Effector memory CD8-positive, alpha-beta T cell (primary cell): ENCODE data around the gene OVAAL.
"Not testable (repeated sequence)": the region's sequence is repeated elsewhere in the genome, so short reads cannot be mapped to it uniquely, and the experiment has no call there.

ENCODE experiments used
- ATAC-seq: fragments of 150-1000 bp; cut with Tn5 transposase; replicated peaks from 2 replicates; pipeline ENCODE4 v1.10.0; 2021; ENCODE audit warnings: mild to moderate bottlenecking, moderate library complexity
- DNase-seq, 3 experiments: peaks; one replicate each; pipeline ENCODE4 v3.0.0; 2021
- H3K27ac Mint-ChIP-seq, 2 donors: one replicate each; pipeline ENCODE4 v1.8.0; 2022; ENCODE audit warnings: mild to moderate bottlenecking in 2 of 2, mixed read lengths in 2 of 2, moderate library complexity in 2 of 2
- H3K27me3 Mint-ChIP-seq, 2 donors: one replicate each; pipeline ENCODE4 v1.8.0; 2022; ENCODE audit warnings: mixed read lengths in 2 of 2
- H3K36me3 Mint-ChIP-seq: one replicate; pipeline ENCODE4 v1.8.0; 2022; ENCODE audit warnings: mild to moderate bottlenecking, moderate library complexity, mixed read lengths; ENCODE audit not compliant: insufficient read depth
- H3K4me1 Mint-ChIP-seq, 2 donors: one replicate each; pipeline ENCODE4 v1.8.0; 2022; ENCODE audit warnings: low read depth in 2 of 2, mixed read lengths in 2 of 2
- H3K4me3 Mint-ChIP-seq, 2 donors: one replicate each; pipeline ENCODE4 v1.8.0; 2022; ENCODE audit warnings: mild to moderate bottlenecking in 2 of 2, mixed read lengths in 2 of 2, moderate library complexity in 2 of 2
- H3K9me3 Mint-ChIP-seq, 2 donors: one replicate each; pipeline ENCODE4 v1.8.0; 2022; ENCODE audit warnings: mixed read lengths in 2 of 2

OVAAL gene

DNA sequence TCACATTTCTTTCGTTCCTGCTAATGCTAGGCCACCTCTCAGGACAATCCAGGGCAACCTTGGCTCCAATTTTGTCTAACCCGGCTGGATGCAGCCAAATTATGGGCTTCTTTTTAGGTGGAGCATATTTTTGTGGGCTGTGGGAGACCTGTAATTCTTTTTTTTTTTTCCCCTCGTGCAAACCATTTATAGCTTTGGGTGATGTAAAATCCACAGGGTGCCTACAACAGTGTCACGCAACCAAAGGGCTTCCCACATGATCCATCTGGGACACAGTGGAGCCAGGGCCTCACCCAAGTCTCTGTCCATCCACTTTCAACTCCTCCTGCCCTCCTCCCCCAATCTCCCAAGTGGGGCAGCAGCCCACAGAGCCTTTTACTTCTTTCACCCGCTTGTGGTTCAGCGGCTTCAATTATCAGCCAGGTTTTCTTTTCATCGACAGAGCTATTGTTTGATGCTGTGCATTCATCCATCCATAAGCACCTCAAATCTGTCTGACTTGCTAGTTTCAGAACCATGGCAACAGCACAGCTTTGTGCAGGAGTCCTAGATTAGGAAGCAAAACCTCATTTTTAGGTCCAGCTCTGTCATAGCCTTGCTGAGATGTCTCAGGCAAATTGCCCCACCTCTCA, 10.0 kb upstream of the OVAAL start:
- Mint-ChIP-seq H3K27me3 (peaks cover 15 to 24% of the 10 kb centered on the region in 2 donors), H3K36me3 (no peaks in the 10 kb centered on the region), H3K4me1 (no peaks in the 10 kb centered on the region), H3K9me3 (no peaks in the 10 kb centered on the region), H3K27ac (no peak overlapping the region), H3K4me3 (no peak overlapping the region)
- DNase-seq (no peak), ATAC-seq (no peak)

DNA sequence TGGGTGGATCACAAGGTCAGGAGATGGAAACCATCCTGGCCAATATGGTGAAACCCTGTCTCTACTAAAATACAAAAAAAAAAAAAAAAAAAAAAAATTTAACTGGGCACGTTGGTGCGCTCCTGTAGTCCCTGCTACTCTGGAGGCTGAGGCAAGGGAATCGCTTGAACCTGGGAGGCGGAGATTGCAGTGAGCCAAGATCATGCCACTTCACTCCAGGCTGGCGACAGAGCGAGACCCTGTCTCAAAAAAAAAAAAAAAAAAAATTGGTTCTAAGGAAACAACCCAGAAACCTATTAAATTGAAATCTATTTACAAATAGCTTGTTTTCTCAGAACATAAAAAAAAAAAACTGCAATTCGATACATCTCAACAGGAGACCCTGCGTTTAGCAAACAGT, 9.0 kb upstream of the OVAAL start:
- H3K36me3 Mint-ChIP-seq, ATAC-seq, H3K9me3 Mint-ChIP-seq, DNase-seq, H3K4me3 Mint-ChIP-seq, H3K4me1 Mint-ChIP-seq, H3K27ac Mint-ChIP-seq: not testable (repeated sequence)
- H3K27me3 Mint-ChIP-seq: peaks cover 13 to 15% of the 10 kb centered on the region in 2 donors

DNA sequence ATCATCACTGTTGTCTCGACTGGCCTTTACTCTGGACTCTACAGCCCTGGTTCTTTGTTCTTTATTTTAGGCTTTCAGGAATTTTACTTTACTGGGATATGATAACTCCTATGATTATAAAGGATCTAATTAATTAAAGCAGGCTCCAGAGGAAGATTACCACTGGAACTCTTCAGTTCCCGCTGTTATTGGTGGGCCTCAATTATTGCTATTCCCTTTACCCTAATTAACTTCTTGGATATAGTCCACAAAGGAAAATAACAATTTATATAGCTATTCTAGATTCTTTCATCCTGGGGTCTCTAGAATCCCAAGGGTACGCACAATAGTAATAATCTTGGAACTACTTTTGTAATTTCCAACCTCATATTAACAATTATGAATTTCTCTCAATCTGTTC, 8.5 kb upstream of the OVAAL start:
- H3K27ac Mint-ChIP-seq: no peak overlapping the region
- no peak for DNase-seq
- H3K9me3 Mint-ChIP-seq: no peaks in the 10 kb centered on the region
- ATAC-seq: no peak
- H3K4me1 Mint-ChIP-seq: no peaks in the 10 kb centered on the region
- peaks cover 10 to 13% of the 10 kb centered on the region in 2 donors for H3K27me3 Mint-ChIP-seq
- H3K36me3 Mint-ChIP-seq: no peaks in the 10 kb centered on the region
- no peak overlapping the region for H3K4me3 Mint-ChIP-seq

DNA sequence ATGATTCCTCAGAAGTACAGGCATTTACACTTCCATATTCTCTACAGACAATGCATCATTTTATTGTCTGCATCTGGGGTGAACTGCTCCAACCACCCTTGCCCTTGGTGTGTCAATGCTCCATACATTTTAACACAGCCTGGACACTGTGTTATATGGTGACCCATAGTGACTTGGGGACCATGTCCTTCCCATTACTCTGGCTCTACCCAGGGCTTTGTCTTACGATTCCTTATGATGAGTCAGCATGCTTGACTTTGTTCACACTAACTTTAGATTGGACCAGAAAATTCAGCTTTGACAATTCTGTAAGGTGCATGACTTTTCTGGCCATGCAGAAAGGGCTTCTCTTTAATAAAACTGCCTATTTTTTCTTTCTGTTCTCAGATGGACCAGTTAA, 6.8 kb upstream of the OVAAL start:
- H3K27ac Mint-ChIP-seq: no peak overlapping the region

DNA sequence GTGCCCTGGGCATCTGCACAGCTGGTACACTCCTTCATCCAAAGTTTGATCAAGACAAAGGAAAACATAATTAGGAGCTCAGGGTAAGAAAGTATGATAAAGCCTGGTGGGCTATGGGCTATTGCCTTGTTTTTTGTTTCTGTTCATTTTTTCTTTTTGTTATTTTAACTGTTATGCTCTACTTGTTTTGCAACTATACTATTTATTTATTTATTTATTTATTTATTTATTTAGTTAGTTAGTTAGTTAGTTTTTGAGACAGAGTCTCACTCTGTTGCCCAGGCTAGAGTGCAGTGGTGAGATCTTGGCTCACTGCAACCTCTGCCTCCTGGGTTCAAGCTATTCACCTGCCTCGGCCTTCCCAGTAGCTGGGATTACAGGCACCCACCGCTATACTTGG, 5.7 kb upstream of the OVAAL start:
- ATAC-seq, H3K9me3 Mint-ChIP-seq, DNase-seq, H3K27ac Mint-ChIP-seq, H3K36me3 Mint-ChIP-seq, H3K4me3 Mint-ChIP-seq, H3K4me1 Mint-ChIP-seq: not testable (repeated sequence)
- peaks cover 18 to 23% of the 10 kb centered on the region in 2 donors for H3K27me3 Mint-ChIP-seq

More for the DNA sequence above, 6.8 kb upstream of the OVAAL start:
- Mint-ChIP-seq H3K4me3 (no peak overlapping the region), H3K27me3 (peaks cover 16 to 18% of the 10 kb centered on the region in 2 donors), H3K4me1 (no peaks in the 10 kb centered on the region), H3K36me3 (no peaks in the 10 kb centered on the region), H3K9me3 (no peaks in the 10 kb centered on the region)
- no peak for DNase-seq
- ATAC-seq: no peak

DNA sequence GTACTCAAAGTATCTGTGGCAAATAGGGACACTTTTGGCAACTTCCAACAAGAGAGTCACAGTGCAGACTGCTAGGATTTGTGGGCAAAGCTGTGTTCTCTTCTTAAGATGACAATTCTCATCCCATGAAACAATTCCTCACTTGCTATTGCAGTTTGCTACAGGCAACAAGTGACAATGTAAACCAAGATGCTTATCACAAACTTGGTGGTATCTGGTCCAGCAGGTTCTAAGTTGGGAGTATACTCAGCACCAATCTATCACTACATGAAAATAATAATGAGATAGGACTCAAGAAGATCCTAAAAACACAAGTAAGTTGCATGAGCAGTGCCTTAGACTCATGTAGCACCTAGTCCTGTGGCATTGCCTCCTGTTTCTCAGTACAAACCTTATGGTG, 3.4 kb upstream of the OVAAL start:
- no peak for ATAC-seq
- Mint-ChIP-seq H3K27me3 (peaks cover 22 to 26% of the 10 kb centered on the region in 2 donors), H3K4me3 (no peak overlapping the region), H3K9me3 (no peaks in the 10 kb centered on the region), H3K27ac (no peak overlapping the region), H3K4me1 (no peaks in the 10 kb centered on the region), H3K36me3 (no peaks in the 10 kb centered on the region)
- no peak for DNase-seq

DNA sequence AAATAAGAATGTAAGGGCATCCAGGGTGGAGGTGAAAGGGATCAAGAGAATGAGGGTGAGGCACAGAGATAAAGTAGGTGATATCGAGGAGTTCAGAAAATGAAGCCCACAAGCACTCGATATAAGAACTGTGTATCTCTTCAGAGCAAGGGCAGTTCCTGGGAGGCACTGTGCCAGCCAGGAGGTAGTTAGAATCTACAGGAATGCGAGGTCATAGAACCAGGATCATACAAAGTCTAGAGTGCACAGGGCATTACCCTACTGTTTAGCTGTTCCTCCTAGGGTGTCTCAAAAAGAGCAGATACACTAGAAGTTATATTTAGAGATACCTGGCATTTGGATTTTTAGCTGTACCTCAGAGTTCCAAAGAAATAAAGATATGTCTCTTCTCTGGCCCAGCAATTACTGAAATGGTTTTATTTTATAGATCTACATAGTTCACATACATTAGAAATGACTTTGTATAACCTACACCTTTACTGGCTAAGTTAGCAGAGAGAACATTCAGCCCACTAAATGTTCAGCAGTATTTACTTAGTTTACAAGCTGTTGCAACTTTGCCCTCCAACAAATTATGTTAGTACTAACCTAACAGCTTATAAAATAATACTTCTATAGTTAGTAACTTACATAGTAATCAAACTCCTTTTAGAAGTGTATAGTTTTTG, 1.6 kb downstream of the OVAAL start:
- no peak for DNase-seq
- Mint-ChIP-seq H3K4me3 (no peak overlapping the region), H3K27ac (no peak overlapping the region), H3K36me3 (no peaks in the 10 kb centered on the region), H3K9me3 (no peaks in the 10 kb centered on the region), H3K27me3 (peaks cover 28 to 63% of the 10 kb centered on the region in 2 donors), H3K4me1 (no peaks in the 10 kb centered on the region)
- no peak for ATAC-seq

DNA sequence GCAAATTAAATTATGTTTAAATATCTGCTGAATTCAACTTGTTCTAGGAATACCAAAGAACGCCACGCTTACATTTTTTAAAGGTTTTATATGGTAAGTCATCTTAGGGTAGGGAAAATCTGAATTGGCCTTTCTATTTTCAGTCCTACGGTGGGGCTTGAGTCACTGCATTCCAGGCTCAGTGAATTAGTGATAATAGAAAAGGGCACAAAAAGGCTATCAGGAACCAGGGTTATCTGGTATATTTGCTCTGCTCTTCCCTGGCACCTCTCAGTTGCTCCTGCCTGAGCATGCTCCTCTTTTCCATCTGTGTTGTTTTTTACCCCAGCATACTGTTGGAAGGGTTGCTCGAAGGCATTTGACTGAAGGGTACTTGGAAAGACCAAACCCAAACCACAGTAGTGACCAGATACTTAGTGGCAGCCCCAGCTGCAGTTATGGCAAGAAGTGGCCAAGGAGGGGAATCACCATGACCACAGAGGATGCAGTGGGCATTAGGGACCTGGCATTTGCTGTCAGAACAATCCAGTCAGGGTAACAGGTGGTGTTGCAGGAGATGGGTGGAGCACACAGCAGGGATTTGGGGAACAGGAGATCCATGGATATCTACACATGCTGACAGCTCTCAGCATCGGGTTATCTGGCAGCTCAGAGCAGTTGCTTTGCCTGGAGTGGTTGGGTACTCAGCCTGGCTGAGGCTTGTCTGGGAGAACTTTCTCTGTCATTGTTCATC, 2.3 kb downstream of the OVAAL start:
- H3K27me3 Mint-ChIP-seq: peaks cover 24 to 65% of the 10 kb centered on the region in 2 donors
- H3K27ac Mint-ChIP-seq: no peak overlapping the region
- H3K4me3 Mint-ChIP-seq: no peak overlapping the region
- DNase-seq (no peak), ATAC-seq (no peak)
- H3K36me3 Mint-ChIP-seq: no peaks in the 10 kb centered on the region
- no peaks in the 10 kb centered on the region for H3K4me1 Mint-ChIP-seq
- no peaks in the 10 kb centered on the region for H3K9me3 Mint-ChIP-seq

DNA sequence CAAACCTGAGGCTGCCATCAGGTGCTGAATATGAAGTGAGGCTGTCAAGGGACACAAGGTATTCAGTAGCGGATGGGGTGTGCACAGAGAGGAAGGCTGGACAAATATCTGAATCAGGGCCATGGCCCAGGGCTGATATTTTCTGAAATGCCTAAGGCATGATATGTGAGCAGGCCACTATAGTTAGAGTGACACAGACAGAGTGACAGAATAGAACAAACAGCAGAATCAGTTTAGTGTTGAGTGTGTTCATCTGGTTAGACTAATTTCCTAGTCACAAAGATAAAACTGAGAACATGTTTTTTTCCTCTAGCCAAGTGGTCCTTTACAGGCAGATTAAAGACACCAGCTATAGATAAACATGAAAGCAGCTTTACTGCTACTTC, 3.9 kb downstream of the OVAAL start:
- peaks cover 27 to 57% of the 10 kb centered on the region in 2 donors for H3K27me3 Mint-ChIP-seq
- DNase-seq (no peak), ATAC-seq (no peak)
- H3K4me1 Mint-ChIP-seq: no peaks in the 10 kb centered on the region
- H3K27ac Mint-ChIP-seq: no peak overlapping the region
- no peaks in the 10 kb centered on the region for H3K9me3 Mint-ChIP-seq
- H3K4me3 Mint-ChIP-seq: no peak overlapping the region
- H3K36me3 Mint-ChIP-seq: no peaks in the 10 kb centered on the region

DNA sequence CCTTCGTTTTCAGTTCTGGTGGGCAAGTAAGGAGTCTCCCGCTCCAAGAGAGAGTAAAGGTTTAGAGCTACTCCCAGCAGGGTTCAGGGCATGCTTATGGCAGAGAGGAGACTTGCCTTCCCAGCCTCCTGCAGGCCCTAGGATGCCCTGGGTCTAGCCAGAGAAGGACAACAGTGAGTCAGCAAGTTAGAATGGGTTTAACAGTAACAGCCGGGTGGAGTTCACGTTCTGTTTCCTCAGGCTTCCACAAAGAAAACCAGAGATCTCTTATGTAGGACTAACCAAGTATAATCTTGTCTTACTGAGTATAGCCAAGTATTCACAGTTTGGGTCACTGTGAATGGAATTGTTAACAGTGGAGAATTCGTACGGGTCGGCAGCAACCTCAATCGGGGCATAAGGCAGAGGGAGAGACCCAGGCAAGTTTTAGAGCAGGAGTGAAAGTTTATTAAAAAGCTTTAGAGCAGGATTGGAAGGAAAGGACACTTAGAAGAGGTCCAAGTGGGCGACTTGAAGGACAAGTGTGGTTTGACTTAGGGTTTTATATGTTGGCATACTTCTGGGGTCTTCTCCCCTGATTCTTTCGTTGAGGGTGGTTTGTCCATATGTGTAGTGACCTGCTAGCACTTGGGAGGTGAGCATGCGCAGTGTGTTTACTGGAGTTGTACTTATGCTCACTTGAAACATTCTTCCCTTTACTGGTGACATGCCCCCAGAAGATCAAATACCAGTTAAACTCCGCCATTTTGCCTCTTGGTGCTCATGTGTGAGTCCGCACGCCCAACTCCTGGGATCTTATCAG, 4.5 kb downstream of the OVAAL start:
- no peak for DNase-seq
- Mint-ChIP-seq H3K4me3 (no peak overlapping the region), H3K9me3 (no peaks in the 10 kb centered on the region), H3K27me3 (peaks cover 33 to 62% of the 10 kb centered on the region in 2 donors), H3K27ac (no peak overlapping the region), H3K4me1 (no peaks in the 10 kb centered on the region), H3K36me3 (no peaks in the 10 kb centered on the region)
- no peak for ATAC-seq

DNA sequence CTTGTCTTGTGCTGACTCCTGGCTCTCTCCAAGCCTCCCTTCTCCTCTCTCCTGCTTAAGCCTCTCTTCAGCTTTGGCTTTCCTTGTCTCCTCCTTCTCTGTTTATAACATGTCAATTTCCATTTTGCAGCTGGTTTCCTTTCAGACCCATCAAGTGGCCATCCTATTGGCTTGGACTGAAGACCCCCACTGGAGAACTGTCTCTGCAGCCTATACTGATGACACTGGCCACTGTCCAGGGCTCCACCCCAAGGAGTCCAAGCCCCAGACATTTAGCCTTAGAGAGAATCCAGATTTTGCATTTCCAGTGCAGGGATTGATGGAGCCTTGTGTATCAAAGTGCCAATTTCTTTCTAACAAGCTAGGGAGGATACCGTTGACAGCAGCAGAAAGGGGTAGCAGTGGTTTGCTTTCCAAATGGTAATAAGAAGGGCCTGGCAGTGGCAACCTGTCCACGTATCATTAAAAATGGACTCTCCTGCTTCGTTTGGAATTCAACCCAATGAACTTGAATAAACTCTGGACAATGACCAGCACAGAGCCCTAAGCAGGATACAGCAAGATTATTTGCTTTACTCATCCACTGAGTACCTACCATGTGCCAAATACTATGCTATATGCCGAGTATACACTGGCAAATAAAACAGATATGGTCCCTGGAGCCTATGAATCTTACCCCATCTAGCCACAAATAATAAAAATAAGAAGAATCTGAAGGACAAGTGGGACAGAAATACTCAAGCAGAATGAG, 6.5 kb downstream of the OVAAL start:
- Mint-ChIP-seq H3K9me3 (no peaks in the 10 kb centered on the region), H3K4me3 (no peak overlapping the region), H3K27me3 (peaks cover 43 to 66% of the 10 kb centered on the region in 2 donors), H3K27ac (no peak overlapping the region), H3K4me1 (no peaks in the 10 kb centered on the region), H3K36me3 (no peaks in the 10 kb centered on the region)
- DNase-seq: no peak
- ATAC-seq: no peak

DNA sequence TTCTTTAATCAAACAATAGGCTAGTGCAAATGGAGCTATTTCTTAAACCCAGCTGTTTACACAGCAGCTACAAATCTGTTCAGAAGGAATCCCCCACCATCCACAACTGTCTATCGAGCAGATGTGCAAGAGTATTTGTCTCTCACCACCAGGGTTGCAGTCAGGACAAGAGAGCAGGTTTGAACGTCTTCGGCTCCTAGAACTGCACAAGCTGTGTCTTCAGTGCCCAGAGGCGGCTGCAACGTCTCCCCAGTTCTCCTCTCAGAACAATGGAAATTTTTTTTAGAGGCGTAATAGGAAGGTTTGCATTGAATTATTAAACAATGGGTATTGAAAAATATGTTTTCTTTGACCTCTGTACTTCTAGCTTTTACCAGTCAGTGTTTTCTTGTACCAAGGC, 7.3 kb downstream of the OVAAL start:
- Mint-ChIP-seq H3K27ac (no peak overlapping the region), H3K9me3 (no peaks in the 10 kb centered on the region), H3K4me1 (no peaks in the 10 kb centered on the region), H3K4me3 (no peak overlapping the region), H3K36me3 (no peaks in the 10 kb centered on the region), H3K27me3 (peaks cover 46 to 62% of the 10 kb centered on the region in 2 donors)
- DNase-seq (no peak), ATAC-seq (no peak)

DNA sequence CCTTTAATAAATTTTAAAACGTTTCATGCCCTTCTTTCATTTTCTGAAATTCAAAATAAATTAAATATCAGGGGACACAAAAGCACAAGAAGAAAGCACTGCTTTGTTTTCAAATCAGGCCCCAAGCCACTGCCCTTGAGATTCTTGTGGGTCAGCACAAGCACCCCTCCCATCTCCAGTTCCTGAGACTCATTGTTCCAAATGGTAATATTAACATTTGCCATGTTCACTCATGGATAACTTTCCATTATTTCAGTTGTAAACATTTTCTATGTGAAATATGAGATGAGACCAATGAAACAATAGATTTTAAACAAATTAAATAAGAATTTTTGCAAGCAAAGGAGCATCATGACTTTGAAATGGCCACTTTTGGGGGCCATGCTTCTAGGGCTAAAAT, 7.7 kb downstream of the OVAAL start:
- no peaks in the 10 kb centered on the region for H3K9me3 Mint-ChIP-seq
- no peaks in the 10 kb centered on the region for H3K4me1 Mint-ChIP-seq
- no peak overlapping the region for H3K4me3 Mint-ChIP-seq
- no peak for ATAC-seq
- no peaks in the 10 kb centered on the region for H3K36me3 Mint-ChIP-seq
- H3K27ac Mint-ChIP-seq: no peak overlapping the region
- DNase-seq: no peak
- H3K27me3 Mint-ChIP-seq: peaks cover 41 to 59% of the 10 kb centered on the region in 2 donors
